ENCODE measurements around the gene BCO2.

DNA sequence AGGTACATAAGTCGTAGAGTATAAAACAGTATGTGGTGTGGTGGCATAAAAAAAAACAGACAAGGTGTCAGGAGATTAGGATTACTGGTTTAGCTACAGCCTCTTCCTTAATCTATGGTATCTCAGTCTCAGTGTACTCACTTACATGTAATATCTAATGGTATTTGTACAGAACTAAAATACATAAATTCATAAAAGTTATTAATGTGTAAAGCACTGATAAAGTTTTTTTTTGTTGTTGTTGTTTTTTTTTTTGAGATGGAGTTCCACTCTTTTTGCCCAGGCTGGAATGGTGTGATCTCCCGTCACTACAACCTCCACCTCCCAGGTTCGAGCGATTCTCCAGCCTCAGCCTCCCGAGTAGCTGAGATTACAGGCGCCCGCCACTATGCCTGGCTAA lies 53.8 kb downstream of the BCO2 start:
- TF ChIP-seq POLR2AphosphoS5 (IDR thresholded peaks at IDR 0.05), result no peak
- TF ChIP-seq, protein P1, sequence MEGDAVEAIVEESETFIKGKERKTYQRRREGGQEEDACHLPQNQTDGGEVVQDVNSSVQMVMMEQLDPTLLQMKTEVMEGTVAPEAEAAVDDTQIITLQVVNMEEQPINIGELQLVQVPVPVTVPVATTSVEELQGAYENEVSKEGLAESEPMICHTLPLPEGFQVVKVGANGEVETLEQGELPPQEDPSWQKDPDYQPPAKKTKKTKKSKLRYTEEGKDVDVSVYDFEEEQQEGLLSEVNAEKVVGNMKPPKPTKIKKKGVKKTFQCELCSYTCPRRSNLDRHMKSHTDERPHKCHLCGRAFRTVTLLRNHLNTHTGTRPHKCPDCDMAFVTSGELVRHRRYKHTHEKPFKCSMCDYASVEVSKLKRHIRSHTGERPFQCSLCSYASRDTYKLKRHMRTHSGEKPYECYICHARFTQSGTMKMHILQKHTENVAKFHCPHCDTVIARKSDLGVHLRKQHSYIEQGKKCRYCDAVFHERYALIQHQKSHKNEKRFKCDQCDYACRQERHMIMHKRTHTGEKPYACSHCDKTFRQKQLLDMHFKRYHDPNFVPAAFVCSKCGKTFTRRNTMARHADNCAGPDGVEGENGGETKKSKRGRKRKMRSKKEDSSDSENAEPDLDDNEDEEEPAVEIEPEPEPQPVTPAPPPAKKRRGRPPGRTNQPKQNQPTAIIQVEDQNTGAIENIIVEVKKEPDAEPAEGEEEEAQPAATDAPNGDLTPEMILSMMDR (IDR thresholded peaks at IDR 0.05), result no peak
- TF ChIP-seq POLR2A (IDR thresholded peaks at IDR 0.05), result no peak

Measured in prostate gland (tissue), 2 donors.